Lung (tissue), 12 donors: ENCODE data around the gene MOV10. TPM values are rescaled to one million over a fixed set of nuclear protein-coding genes. Genes with fewer than 3 reads are reported as not detected.
A peak's percentile ranks its signal among the peaks of the same experiment; 100 is the strongest.

Experiments used
- ATAC-seq: fragments of 200-7000 bp; cut with Tn5 transposase; one replicate; pipeline ENCODE4 v1.9.1; 2020; ENCODE audit warnings: moderate number of reproducible peaks; ENCODE audit not compliant: insufficient read depth, low FRiP score
- DNase-seq, 3 donors: peaks; one replicate each; pipeline ENCODE4 v3.0.0-alpha.2; 2013 to 2017
- H3K27ac ChIP-seq, 2 donors: one replicate each; pipeline ENCODE4 v1.5.1; 2013; ENCODE audit warnings: mild to moderate bottlenecking in 2 of 2, moderate library complexity in 2 of 2, control low read depth in 1 of 2, inconsistent platforms in 1 of 2, low read depth in 1 of 2, low read length in 1 of 2
- H3K27me3 ChIP-seq, 3 donors: one replicate each; pipeline ENCODE4 v1.5.1; 2013; ENCODE audit warnings: low read length in 2 of 3; ENCODE audit not compliant: control insufficient read depth in 3 of 3, insufficient read depth in 3 of 3
- H3K36me3 ChIP-seq, 4 donors: one replicate each; pipeline ENCODE4 v1.5.1; 2013; ENCODE audit warnings: low read length in 4 of 4, mild to moderate bottlenecking in 1 of 4, moderate library complexity in 1 of 4; ENCODE audit not compliant: control insufficient read depth in 4 of 4, insufficient read depth in 4 of 4
- H3K4me1 ChIP-seq, 5 donors: one replicate each; pipeline ENCODE4 v1.5.1; 2013; ENCODE audit warnings: low read length in 5 of 5, mild to moderate bottlenecking in 2 of 5, moderate library complexity in 1 of 5; ENCODE audit not compliant: control insufficient read depth in 5 of 5, insufficient read depth in 5 of 5
- H3K4me3 ChIP-seq: one replicate; pipeline ENCODE4 v1.5.1; 2013; ENCODE audit warnings: mild to moderate bottlenecking, control low read depth, moderate library complexity
- H3K9ac ChIP-seq, 2 donors: one replicate each; pipeline ENCODE4 v1.5.1; 2013; ENCODE audit warnings: low read length in 2 of 2, control low read depth in 1 of 2; ENCODE audit not compliant: insufficient read depth in 1 of 2
- H3K9me3 ChIP-seq, 4 donors: one replicate each; pipeline ENCODE4 v1.5.1; 2013; ENCODE audit warnings: low read length in 3 of 4, mild to moderate bottlenecking in 1 of 4, moderate library complexity in 1 of 4; ENCODE audit not compliant: control insufficient read depth in 4 of 4, insufficient read depth in 3 of 4
- WGBS, 2 donors: extraction: QIAGEN DNeasy Blood & Tissue Kit; methylation state at CpG; one replicate each; pipeline ENCODE4 v1.1.7; 2013; 5-methylcytosine and 5-hydroxymethylcytosine counted together
- polyA plus RNA-seq, 2 donors: library from polyadenylated mRNA; stranded (reverse); fragments of 200-250 nt; gene quantifications; one replicate each; pipeline ENCODE4 v1.2.1, GENCODE V29; 2013
- total RNA-seq, 2 donors: library from RNA; depleted of rRNA in 1 of 2; stranded (reverse); fragments of >200 nt in 1 of 2; gene quantifications; one replicate each; pipeline ENCODE4 v1.2.1, GENCODE V29; 2014 to 2021
- TF ChIP-seq, protein P1 (sequence below): IDR thresholded peaks from 2 replicates; pipeline ENCODE4 v1.5.1; 2012; ENCODE audit warnings: mild to moderate bottlenecking; ENCODE audit errors: control extremely low read depth, extremely low read depth
- donor health status: control.
- donor health status: control.
- donor health status: Bipolar disorder and iron deficiency.
- donor health status: healthy.
- donor health status: DM: yes; HTN: yes; CAD: no.

Gene MOV10
- total and polyA plus RNA-seq, 4 donors: 33.4 to 51.3 (median 40.2) TPM

DNA sequence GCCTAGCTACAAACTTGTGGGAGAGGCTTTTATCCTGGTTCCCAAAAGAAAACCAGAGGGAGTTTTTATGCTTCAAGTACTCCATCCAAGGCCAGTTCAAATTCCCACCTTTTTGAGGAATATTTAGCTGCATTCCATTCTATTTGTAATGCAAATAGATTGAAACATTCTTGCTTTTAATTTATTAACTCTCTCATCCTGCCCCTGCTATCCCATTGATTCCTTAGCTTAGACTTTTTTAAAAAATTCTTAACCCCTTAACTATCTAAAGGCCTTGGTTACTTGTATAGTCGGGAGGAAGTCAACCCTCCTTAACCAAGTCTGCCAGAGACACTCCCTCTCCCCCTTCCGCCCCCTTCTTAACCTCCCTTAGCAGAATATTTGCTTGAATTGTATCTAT, 2.5 kb upstream of the MOV10 start:
- TF ChIP-seq, protein P1, sequence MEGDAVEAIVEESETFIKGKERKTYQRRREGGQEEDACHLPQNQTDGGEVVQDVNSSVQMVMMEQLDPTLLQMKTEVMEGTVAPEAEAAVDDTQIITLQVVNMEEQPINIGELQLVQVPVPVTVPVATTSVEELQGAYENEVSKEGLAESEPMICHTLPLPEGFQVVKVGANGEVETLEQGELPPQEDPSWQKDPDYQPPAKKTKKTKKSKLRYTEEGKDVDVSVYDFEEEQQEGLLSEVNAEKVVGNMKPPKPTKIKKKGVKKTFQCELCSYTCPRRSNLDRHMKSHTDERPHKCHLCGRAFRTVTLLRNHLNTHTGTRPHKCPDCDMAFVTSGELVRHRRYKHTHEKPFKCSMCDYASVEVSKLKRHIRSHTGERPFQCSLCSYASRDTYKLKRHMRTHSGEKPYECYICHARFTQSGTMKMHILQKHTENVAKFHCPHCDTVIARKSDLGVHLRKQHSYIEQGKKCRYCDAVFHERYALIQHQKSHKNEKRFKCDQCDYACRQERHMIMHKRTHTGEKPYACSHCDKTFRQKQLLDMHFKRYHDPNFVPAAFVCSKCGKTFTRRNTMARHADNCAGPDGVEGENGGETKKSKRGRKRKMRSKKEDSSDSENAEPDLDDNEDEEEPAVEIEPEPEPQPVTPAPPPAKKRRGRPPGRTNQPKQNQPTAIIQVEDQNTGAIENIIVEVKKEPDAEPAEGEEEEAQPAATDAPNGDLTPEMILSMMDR: no peak
- 77 to 90% methylated on average over 2 of the region's 2 CpGs for WGBS, 2 donors

DNA sequence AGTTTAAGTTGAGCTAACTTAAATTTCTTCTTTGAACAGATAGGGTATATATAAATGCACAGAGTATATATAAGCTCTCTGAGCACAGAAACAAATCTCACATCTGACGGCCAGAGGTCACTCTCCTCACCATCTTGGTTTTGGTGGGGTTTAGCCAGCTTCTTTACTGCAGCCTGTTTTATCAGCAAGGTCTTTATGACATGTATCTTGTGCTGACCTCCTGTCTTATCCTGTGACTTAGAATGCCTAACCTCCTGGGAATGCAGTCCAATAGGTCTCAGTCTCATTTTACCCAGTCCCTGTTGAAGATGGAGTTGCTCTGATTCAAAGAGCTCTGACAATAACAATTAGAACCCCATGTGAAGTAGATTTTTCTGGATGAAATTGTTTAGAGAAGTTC, 1.6 kb upstream of the MOV10 start:
- H3K9ac ChIP-seq: no peak overlapping the region
- no peak overlapping the region for H3K27ac ChIP-seq
- DNase-seq (no peak), ATAC-seq (no peak)
- no peaks in the 10 kb centered on the region for H3K9me3 ChIP-seq
- peaks cover 2 to 25% (median 7%) of the 10 kb centered on the region in 4 donors for H3K36me3 ChIP-seq
- H3K27me3 ChIP-seq: no peaks in the 10 kb centered on the region
- TF ChIP-seq, protein P1: no peak
- WGBS, 2 donors: 89 to 92% methylated on average over 1 of the region's 1 CpG
- H3K4me3 ChIP-seq: no peak overlapping the region
- H3K4me1 ChIP-seq: peaks cover 2 to 21% (median 6%) of the 10 kb centered on the region in 5 donors

More for the DNA sequence above, 2.5 kb upstream of the MOV10 start:
- ATAC-seq (no peak), DNase-seq (no peak)
- no peak overlapping the region for H3K9ac ChIP-seq
- H3K9me3 ChIP-seq: no peaks in the 10 kb centered on the region
- H3K27me3 ChIP-seq: no peaks in the 10 kb centered on the region
- H3K36me3 ChIP-seq: peaks cover 4 to 30% (median 9%) of the 10 kb centered on the region in 4 donors
- H3K27ac ChIP-seq: no peak overlapping the region
- peaks cover 2 to 21% (median 6%) of the 10 kb centered on the region in 5 donors for H3K4me1 ChIP-seq
- no peak overlapping the region for H3K4me3 ChIP-seq

DNA sequence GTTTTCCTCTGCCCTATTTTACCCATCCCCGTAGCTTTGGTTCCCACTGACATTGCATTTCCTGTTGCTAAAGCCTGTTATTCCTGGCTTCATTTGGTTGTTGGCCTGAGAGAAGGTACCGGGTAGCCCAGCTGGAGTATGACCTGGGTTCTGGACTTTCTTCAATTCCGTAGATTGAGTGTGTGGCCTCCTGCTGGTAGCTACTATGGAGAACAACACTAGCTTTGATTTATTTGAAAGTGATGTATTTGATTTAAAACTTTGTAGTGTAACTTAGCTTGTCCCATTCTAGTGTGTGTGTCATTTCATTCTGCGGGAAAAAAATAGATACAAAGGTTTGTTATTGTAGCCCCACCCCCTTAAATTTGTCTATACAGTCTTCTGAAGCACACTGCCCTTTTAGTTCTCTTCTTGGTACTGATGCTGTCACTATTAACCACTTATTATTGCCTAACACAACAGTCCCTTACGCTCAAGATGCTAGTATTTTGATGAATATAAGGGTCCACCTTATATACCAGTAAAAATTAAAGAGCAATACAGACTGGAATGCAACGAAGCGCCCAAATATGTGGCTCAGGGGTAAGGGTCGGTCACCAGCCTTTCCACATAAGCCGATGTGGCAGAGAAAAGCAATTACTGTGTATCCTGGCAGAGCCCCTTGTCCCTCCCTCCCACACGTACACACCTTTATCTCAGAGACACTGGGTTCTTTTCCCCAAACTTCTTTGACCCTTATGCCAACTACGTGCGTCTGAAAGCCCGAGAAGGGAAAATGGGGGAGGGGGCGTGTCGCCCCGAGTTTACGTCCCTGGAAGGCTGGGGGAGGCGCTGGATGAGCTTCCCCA, 643 bp upstream of the MOV10 start:
- TF ChIP-seq, protein P1: peak; percentile 2
- Histone ChIP-seq H3K4me1 (peaks cover 2 to 21% (median 6%) of the 10 kb centered on the region in 5 donors), H3K27me3 (no peaks in the 10 kb centered on the region), H3K27ac (peak overlapping the region; percentile 83 to 93), H3K36me3 (peaks cover 0 to 19% (median 5%) of the 10 kb centered on the region in 4 donors), H3K9me3 (no peaks in the 10 kb centered on the region), H3K4me3 (peak overlapping the region; percentile 74), H3K9ac (peak overlapping the region; percentile 71 to 91)
- 4% methylated on average over 18 of the region's 18 CpGs for WGBS, 2 donors
- no peak for ATAC-seq
- peak; percentile 30 to 71 (median 70) for DNase-seq
